HL-60 (cell line): ENCODE data around the gene ACER1.
A peak's percentile ranks its signal among the peaks of the same experiment; 100 is the strongest.

Source experiments
- DNase-seq, 2 experiments: peaks; one replicate each; pipeline ENCODE4 v3.0.0-alpha.2; 2010 to 2020; ENCODE audit warnings: low read depth in 1 of 2, low spot score in 1 of 2
- H3K27ac ChIP-seq: fragments of 250-450 bp; sonication (Bioruptor Pico); replicated peaks from 2 replicates; pipeline ENCODE4 v1.5.1; 2020; ENCODE audit warnings: mild to moderate bottlenecking, moderate library complexity
- H3K27me3 ChIP-seq: fragments of 250-450 bp; sonication (Bioruptor Pico); 2 replicates; pipeline ENCODE4 v1.5.1; 2021; ENCODE audit warnings: mild to moderate bottlenecking, moderate library complexity; ENCODE audit not compliant: insufficient read depth, poor library complexity, severe bottlenecking
- H3K4me3 ChIP-seq: replicated peaks from 2 replicates; pipeline ENCODE4 v1.5.1; 2011; ENCODE audit warnings: mild to moderate bottlenecking, control low read depth, low read length; ENCODE audit not compliant: insufficient read depth
- CTCF ChIP-seq: IDR thresholded peaks from one replicate; pipeline ENCODE4 v1.5.1; 2011; ENCODE audit warnings: low read length, control low read depth, inconsistent platforms; ENCODE audit not compliant: insufficient read depth
- GABPA ChIP-seq: IDR thresholded peaks from 2 replicates; pipeline ENCODE4 v1.6.1; 2012; ENCODE audit warnings: low read depth
- POLR2AphosphoS5 ChIP-seq: IDR thresholded peaks from 2 replicates; pipeline ENCODE4 v1.6.1; 2012; ENCODE audit warnings: low read depth
- REST ChIP-seq: IDR thresholded peaks from 2 replicates; pipeline ENCODE4 v1.6.1; 2012; ENCODE audit warnings: low read depth; ENCODE audit not compliant: insufficient replicate concordance
- SPI1 ChIP-seq: IDR thresholded peaks from 2 replicates; pipeline ENCODE4 v1.6.1; 2012; ENCODE audit warnings: low read depth, mild to moderate bottlenecking, borderline replicate concordance

Gene ACER1

GRCh38 chr19:6374711-6375410 lies 41.4 kb upstream of the ACER1 start:
- no peak for TF ChIP-seq GABPA
- no peak for TF ChIP-seq SPI1
- Histone ChIP-seq H3K4me3 (no peak overlapping the region), H3K27ac (no peak overlapping the region), H3K27me3 (no peaks in the 10 kb centered on the region)
- no peak for DNase-seq

- Histone ChIP-seq H3K4me3 (no peak overlapping the region), H3K27ac (no peak overlapping the region), H3K27me3 (no peaks in the 10 kb centered on the region)
- no peak for DNase-seq
- no peak for TF ChIP-seq CTCF
- no peak for TF ChIP-seq SPI1
- TF ChIP-seq REST = no peak
- no peak for TF ChIP-seq POLR2AphosphoS5
- TF ChIP-seq GABPA = no peak
Measured at GRCh38 chr19:6374161-6374709, 40.8 kb upstream of the ACER1 start.

- peak overlapping the region; percentile 95 for H3K4me3 ChIP-seq
- TF ChIP-seq SPI1 (no peak), GABPA (no peak), CTCF (no peak), REST (no peak), POLR2AphosphoS5 (no peak)
- no peaks in the 10 kb centered on the region for H3K27me3 ChIP-seq
- 0 out of 2 replicates have a peak overlapping the region, but pooled peaks have one; percentile 32 for H3K27ac ChIP-seq
- DNase-seq = no peak
Measured at GRCh38 chr19:6373813-6374108, 40.3 kb upstream of the ACER1 start.

GRCh38 chr19:6373096-6373812 lies 39.8 kb upstream of the ACER1 start:
- H3K27me3 ChIP-seq = no peaks in the 10 kb centered on the region
- no peak; the same call in 1 of the 2 replicates for TF ChIP-seq POLR2AphosphoS5
- TF ChIP-seq SPI1 = no peak
- TF ChIP-seq GABPA = no peak
- TF ChIP-seq REST = no peak
- TF ChIP-seq CTCF = no peak
- peak overlapping the region; percentile 95 for H3K4me3 ChIP-seq
- peak; percentile 98 to 99 for DNase-seq
- peak overlapping the region; percentile 77 for H3K27ac ChIP-seq
